GM03348 (cell line): ENCODE measurements around the gene NUMB.
"Not testable (repeated sequence)": the region's sequence is repeated elsewhere in the genome, so short reads cannot be mapped to it uniquely, and the experiment has no call there.

Experiments
- DNase-seq: peaks from one replicate; pipeline ENCODE4 v3.0.0; 2012; ENCODE audit warnings: low spot score

Gene NUMB

DNA sequence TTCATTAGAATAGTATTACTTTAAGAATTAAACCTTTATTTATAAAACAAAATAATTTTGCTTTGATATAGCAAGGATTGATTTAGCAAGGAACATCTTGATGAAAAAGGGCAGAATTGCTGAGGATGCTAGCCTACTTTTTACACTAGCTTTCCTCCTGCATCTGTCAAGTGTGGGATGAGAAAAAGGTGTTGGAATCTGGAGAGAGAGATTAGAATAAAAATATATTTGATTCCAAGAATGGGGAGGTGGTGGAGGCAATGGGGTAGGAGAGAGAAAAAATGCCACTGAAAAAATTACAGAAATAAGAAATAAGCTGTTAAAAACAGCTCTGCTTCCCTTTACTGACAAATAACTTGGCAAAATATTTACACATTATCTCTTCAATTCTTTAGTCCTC is 98.9 kb downstream of the NUMB start:
- no peak for DNase-seq

GRCh38 chr14:73358187-73358586 is 100.2 kb downstream of the NUMB start:
- DNase-seq: no peak

- DNase-seq: not testable (repeated sequence)
Measured at GRCh38 chr14:73349091-73349490, 109.3 kb downstream of the NUMB start.

DNA sequence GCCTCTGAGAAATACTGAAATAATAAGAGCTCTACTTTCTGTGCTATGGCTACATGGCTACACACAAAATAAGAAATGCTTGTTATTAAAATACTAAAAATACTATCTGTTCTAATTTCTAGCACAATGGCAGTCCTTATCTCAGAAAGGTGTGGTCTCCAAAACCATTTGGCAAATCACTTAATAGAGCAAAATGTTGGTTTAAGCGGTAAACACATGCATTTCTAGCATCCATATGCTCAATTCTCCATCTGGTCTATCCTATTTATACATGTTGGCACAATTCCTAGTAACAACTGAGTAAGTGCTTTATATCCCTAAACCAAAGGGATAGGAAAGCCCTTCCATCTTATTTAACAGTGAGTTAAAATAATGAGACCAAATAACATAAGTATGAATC is 114.0 kb downstream of the NUMB start:
- no peak for DNase-seq

DNA sequence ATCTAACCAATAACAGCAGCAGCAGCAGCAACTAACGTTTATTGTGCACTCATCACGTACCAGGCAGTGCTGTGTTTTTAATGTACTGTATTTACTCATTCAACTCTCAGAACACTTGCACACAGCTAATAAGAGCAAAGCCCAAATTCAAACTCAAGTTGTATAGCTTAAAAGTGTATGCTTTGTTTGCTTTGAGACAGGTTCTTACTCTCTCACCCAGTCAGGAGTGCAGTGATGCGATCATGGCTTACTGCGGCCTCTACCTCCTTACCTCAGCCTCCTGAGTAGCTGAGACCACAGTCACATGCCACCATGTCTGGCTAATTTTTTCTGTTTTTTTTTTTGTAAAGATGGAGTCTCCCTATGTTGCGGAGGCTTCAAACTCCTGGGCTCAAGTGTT is 115.7 kb downstream of the NUMB start:
- DNase-seq: no peak

DNA sequence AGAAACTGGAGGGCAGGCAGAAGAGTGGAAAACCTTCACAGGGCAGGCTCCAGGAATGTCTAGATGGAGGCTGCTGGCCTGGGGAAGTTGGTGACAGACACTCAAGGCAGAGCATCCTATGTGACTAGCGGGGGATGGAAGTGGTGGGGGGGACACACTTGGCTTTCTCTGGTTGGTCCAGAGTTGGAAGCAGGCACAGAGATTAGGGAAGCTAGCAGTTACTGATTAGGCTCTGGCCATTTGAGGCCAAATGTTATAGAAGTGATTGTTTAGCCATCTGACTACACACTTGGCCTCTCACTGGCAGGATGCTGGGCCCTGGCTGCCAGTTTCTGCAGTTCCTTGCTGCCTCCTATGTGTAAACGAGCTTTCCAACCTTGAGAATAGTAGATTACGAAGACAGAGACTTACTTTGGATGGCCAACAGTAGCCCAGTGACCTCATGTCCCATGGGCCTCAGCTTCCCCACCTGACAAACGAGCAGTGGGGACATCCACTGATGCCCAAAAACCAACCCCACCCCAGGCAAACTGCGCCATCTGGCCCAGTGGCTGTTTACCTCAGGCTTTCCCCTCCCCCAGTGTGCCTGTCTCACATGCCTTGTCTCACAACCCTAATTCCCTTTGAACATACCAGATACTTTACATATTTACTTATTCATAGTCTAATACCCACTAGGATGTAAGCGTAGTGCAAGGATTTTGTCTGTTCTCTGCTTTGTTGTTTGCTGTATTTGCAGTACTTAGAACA is 118.3 kb downstream of the NUMB start:
- DNase-seq: no peak

GRCh38 chr14:73339206-73339605 is 119.1 kb downstream of the NUMB start:
- DNase-seq: no peak

DNA sequence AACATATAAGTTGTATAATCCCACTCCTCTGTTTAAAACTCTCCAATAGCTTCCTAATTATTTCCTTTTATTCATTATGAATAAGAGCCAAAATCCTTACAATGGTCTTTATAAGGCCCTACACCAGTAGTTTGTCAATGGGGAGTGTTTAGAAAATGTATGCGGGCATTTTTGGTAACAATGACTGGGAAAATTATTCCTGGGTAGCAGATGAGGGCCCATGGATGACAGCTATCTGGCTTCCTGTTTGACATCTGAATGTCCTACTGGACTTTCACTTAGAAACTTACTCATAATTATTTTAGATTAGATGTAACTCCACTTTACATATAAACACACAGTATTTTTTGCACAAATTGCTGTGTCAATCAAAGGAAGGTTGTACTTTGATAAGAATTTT is 119.8 kb downstream of the NUMB start:
- no peak for DNase-seq

DNA sequence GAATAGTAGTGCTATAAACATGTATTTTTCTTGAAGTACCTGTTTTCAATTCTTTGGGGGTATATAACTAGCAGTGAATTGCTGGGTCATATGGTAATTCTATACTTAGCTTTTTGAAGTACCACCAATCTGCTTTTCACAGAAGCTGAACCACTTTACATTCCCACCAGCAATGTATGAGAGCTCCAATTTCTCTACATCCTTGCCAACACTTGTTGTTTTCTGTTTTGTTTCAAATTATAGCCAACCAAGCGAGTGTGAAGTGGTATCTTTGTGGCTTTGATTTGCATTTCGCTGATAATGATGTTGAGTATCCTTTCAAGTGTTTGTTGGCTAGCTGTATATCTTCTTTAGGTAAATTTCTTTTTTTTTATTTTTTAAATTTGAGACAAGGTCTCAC is 125.3 kb downstream of the NUMB start:
- no peak for DNase-seq

GRCh38 chr14:73325630-73326299 is 132.6 kb downstream of the NUMB start:
- DNase-seq: no peak

- DNase-seq: no peak
Measured at GRCh38 chr14:73325063-73325462, 133.3 kb downstream of the NUMB start.

- no peak for DNase-seq
Measured at GRCh38 chr14:73324533-73324932, 133.8 kb downstream of the NUMB start.

- DNase-seq: no peak
Measured at GRCh38 chr14:73323896-73324399, 134.4 kb downstream of the NUMB start.

GRCh38 chr14:73313151-73313550 is 145.2 kb downstream of the NUMB start:
- no peak for DNase-seq

DNA sequence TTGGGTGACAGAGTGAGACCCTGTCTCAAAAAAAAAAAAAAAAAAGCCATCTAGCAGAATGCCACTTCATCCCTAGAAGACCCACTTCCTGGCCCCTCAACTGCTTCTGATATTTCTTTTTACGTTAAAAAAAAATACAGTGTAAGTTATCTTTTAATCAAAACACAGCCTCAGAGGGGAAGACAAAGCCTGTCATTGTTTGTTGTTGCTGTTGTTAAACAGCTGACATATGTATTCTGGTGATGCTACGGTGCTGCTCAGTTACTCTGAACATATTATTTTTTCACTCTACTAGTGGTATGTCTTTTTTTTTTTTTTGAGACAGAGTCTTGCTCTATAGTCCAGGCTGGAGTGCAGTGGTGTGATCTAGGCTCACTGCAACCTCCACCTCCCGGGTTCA is 145.7 kb downstream of the NUMB start:
- DNase-seq: no peak

DNA sequence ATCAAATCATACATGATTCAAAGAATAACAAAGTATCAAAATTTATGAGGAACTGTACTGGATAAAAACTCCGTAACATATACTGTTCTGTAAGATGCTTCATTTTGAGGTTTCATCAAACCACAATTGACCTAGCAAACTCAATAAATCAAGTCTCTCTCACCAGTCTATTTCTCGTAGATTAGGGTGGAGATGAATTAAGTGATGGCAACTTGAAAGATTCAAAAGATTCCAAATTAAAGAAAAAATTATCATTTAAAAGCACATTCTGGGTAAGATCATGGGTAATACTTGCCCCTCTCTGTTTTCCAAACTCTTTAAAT is 146.7 kb downstream of the NUMB start:
- no peak for DNase-seq

GRCh38 chr14:73309207-73309606 is 149.1 kb downstream of the NUMB start:
- DNase-seq: not testable (repeated sequence)

GRCh38 chr14:73307261-73307660 is 151.1 kb downstream of the NUMB start:
- no peak for DNase-seq

DNA sequence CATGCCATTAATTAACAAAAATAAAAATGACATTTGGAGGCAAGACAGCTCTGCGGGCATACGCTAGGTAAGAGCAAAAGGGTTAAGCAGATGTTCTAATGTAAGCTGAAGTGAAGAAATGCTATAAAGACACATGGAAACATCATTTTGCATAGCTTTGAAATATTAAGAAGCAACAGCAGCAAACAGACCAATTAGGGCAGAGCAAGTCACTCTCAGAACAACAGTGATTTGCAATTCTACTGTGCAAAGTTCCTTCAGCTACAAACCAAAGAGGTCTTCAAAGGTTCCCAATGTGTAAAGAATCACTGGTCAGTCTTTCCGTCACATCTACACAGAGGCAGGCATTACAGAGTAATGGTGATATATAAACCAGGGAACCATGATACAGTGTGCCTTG is 152.8 kb downstream of the NUMB start:
- DNase-seq: no peak

- DNase-seq: peak; percentile 53
Measured at GRCh38 chr14:73295198-73295796, 163.0 kb downstream of the NUMB start.

GRCh38 chr14:73293782-73294781 is 164.3 kb downstream of the NUMB start:
- no peak for DNase-seq

DNA sequence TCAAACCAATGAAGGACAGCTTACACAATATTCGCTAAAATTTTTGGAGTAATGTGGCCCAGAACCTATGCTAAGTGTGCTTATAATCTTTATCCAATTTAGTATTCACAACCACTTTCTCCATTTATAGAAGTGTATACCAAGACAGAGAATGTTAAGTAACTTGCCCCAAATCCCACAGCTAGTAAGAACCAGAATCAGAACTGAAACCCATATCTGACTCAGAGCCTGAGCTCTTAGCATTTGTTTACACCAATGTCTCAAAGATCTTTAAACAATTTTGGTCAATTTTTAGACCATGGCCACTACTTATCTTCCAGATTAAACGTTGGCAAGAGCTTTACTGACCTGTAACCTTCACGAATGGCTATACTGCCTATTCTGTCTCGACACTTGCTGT is 168.1 kb downstream of the NUMB start:
- no peak for DNase-seq
